Common myeloid progenitor, CD34-positive (primary cell): ENCODE data around the gene SLC24A3.

Source experiments
- CTCF ChIA-PET: fragments of 350-600 bp; sonication (Branson Sonifier 250); formaldehyde crosslinking; loops from one replicate; lab custom pipeline; 2021; ENCODE audit warnings: antibody characterized with exemption; lab: Charles Lee
- POLR2A ChIA-PET: fragments of 350-600 bp; sonication (Branson Sonifier 250); formaldehyde crosslinking; loops from one replicate; lab custom pipeline; 2021; ENCODE audit warnings: antibody characterized with exemption; lab: Charles Lee
- DNase-seq, 3 donors: peaks; one replicate each; pipeline versions ENCODE4 v3.0.0 to v3.0.0-alpha.2; 2013
- H3K27ac ChIP-seq, 2 experiments: 1 replicate in 1 of 2; 2 replicates in 1 of 2; pipeline ENCODE4 v1.7.0; 2013; ENCODE audit warnings: inconsistent platforms in 2 of 2, low read length in 2 of 2, mild to moderate bottlenecking in 2 of 2, low read depth in 1 of 2, moderate library complexity in 1 of 2; ENCODE audit not compliant: severe bottlenecking in 2 of 2, insufficient read depth in 1 of 2, poor library complexity in 1 of 2
- H3K27me3 ChIP-seq, 5 experiments: replicated peaks in 2 of 5; 1 replicate in 3 of 5; 2 replicates in 2 of 5; pipeline versions ENCODE4 v1.6.1 to v1.7.0; 2013; ENCODE audit warnings: low read length in 4 of 5, mild to moderate bottlenecking in 2 of 5, moderate library complexity in 2 of 5, inconsistent platforms in 1 of 5; ENCODE audit not compliant: insufficient read depth in 5 of 5, control insufficient read depth in 4 of 5
- H3K36me3 ChIP-seq, 4 experiments: 1 replicate in 2 of 4; 2 replicates in 2 of 4; pipeline versions ENCODE4 v1.6.1 to v1.7.0; 2013; ENCODE audit warnings: low read length in 3 of 4, control low read depth in 1 of 4, mild to moderate bottlenecking in 1 of 4; ENCODE audit not compliant: control insufficient read depth in 4 of 4, insufficient read depth in 4 of 4
- H3K4me1 ChIP-seq, 4 experiments: 1 replicate in 3 of 4; 2 replicates in 1 of 4; pipeline versions ENCODE4 v1.6.1 to v1.7.1; 2013; ENCODE audit warnings: low read length in 3 of 4, mild to moderate bottlenecking in 3 of 4, control low read depth in 1 of 4, inconsistent platforms in 1 of 4, moderate library complexity in 1 of 4; ENCODE audit not compliant: control insufficient read depth in 4 of 4, insufficient read depth in 4 of 4; ENCODE audit errors: control extremely low read depth in 1 of 4
- H3K4me3 ChIP-seq, 7 experiments: 1 replicate in 4 of 7; 2 replicates in 3 of 7; pipeline versions ENCODE4 v1.5.1 to v1.7.0; 2013; ENCODE audit warnings: mild to moderate bottlenecking in 7 of 7, low read length in 6 of 7, moderate library complexity in 6 of 7, inconsistent platforms in 2 of 7, low read depth in 2 of 7, control low read depth in 1 of 7; ENCODE audit not compliant: insufficient read depth in 4 of 7, control insufficient read depth in 1 of 7; ENCODE audit errors: extremely low read depth in 1 of 7
- H3K9me3 ChIP-seq, 5 experiments: 1 replicate in 4 of 5; 2 replicates in 1 of 5; pipeline versions ENCODE4 v1.6.1 to v1.7.1; 2013; ENCODE audit warnings: low read length in 4 of 5, mild to moderate bottlenecking in 2 of 5, inconsistent platforms in 1 of 5, low read depth in 1 of 5, moderate library complexity in 1 of 5; ENCODE audit not compliant: control insufficient read depth in 4 of 5, insufficient read depth in 2 of 5; ENCODE audit errors: control extremely low read depth in 1 of 5
- WGBS: methylation state at CpG from one replicate; pipeline ENCODE4 v1.1.5; 2013; ENCODE audit not compliant: insufficient coverage; 5-methylcytosine and 5-hydroxymethylcytosine counted together

Gene SLC24A3

GRCh38 chr20:19251958-19252357 lies 39.5 kb downstream of the SLC24A3 start:
- Histone ChIP-seq H3K27ac (no peak overlapping the region), H3K36me3 (no peaks in the 10 kb centered on the region), H3K4me3 (no peak overlapping the region), H3K4me1 (peaks cover 0 to 1% (median 0%) of the 10 kb centered on the region in 4 experiments), H3K27me3 (no peaks in the 10 kb centered on the region), H3K9me3 (no peaks in the 10 kb centered on the region)
- POLR2A ChIA-PET, result no interaction called here
- DNase-seq, result no peak
- WGBS, result 96% methylated on average over 2 of the region's 3 CpGs
- CTCF ChIA-PET, result interaction anchor here (1.0 kb wide), 1 partner anchor 39 kb away, joined by 4 read pairs; the partner anchor contains the start of gene SLC24A3

- Histone ChIP-seq H3K27ac (no peak overlapping the region), H3K4me3 (no peak overlapping the region), H3K36me3 (no peaks in the 10 kb centered on the region), H3K9me3 (no peaks in the 10 kb centered on the region), H3K27me3 (no peaks in the 10 kb centered on the region), H3K4me1 (peaks cover 0 to 1% (median 0%) of the 10 kb centered on the region in 4 experiments)
- ChIA-PET POLR2A (no interaction called here), CTCF (interaction anchor here (1.0 kb wide), 1 partner anchor 40 kb away, joined by 4 read pairs; the partner anchor contains the start of gene SLC24A3)
- no peak for DNase-seq
- WGBS, result 95% methylated on average over 2 of the region's 5 CpGs
Observed at GRCh38 chr20:19252451-19253120, 40.1 kb downstream of the SLC24A3 start.

- Histone ChIP-seq H3K4me3 (no peak overlapping the region), H3K4me1 (peaks cover 0 to 1% (median 0%) of the 10 kb centered on the region in 4 experiments), H3K36me3 (no peaks in the 10 kb centered on the region), H3K27me3 (no peaks in the 10 kb centered on the region), H3K9me3 (no peaks in the 10 kb centered on the region), H3K27ac (no peak overlapping the region)
- ChIA-PET CTCF (no interaction called here), POLR2A (no interaction called here)
- WGBS, result 95% methylated on average over 2 of the region's 5 CpGs
- DNase-seq, result no peak
Observed at GRCh38 chr20:19253316-19253715, 40.9 kb downstream of the SLC24A3 start.

GRCh38 chr20:19253916-19254820 lies 41.7 kb downstream of the SLC24A3 start:
- H3K4me1 ChIP-seq, result peaks cover 1 to 7% (median 3%) of the 10 kb centered on the region in 4 experiments
- ChIA-PET CTCF (no interaction called here), POLR2A (no interaction called here)
- DNase-seq, result no peak
- 88% methylated on average over 9 of the region's 13 CpGs for WGBS
- no peaks in the 10 kb centered on the region for H3K36me3 ChIP-seq
- no peak overlapping the region for H3K4me3 ChIP-seq
- no peaks in the 10 kb centered on the region for H3K9me3 ChIP-seq
- H3K27ac ChIP-seq, result no peak overlapping the region
- no peaks in the 10 kb centered on the region for H3K27me3 ChIP-seq

- peaks cover 1 to 9% (median 5%) of the 10 kb centered on the region in 4 experiments for H3K4me1 ChIP-seq
- 100% methylated on average over 3 of the region's 4 CpGs for WGBS
- ChIA-PET POLR2A (no interaction called here), CTCF (no interaction called here)
- no peaks in the 10 kb centered on the region for H3K27me3 ChIP-seq
- H3K36me3 ChIP-seq, result no peaks in the 10 kb centered on the region
- no peak overlapping the region for H3K27ac ChIP-seq
- H3K4me3 ChIP-seq, result no peak overlapping the region
- H3K9me3 ChIP-seq, result no peaks in the 10 kb centered on the region
- DNase-seq, result no peak
Observed at GRCh38 chr20:19254956-19255355, 42.5 kb downstream of the SLC24A3 start.

- Histone ChIP-seq H3K4me3 (no peak overlapping the region), H3K4me1 (peaks cover 1 to 9% (median 5%) of the 10 kb centered on the region in 4 experiments), H3K27ac (no peak overlapping the region), H3K36me3 (no peaks in the 10 kb centered on the region), H3K27me3 (no peaks in the 10 kb centered on the region), H3K9me3 (no peaks in the 10 kb centered on the region)
- ChIA-PET POLR2A (no interaction called here), CTCF (no interaction called here)
- DNase-seq, result no peak
- WGBS, result no CpG with 5 or more reads among the region's 2 CpGs
Observed at GRCh38 chr20:19256085-19256484, 43.6 kb downstream of the SLC24A3 start.
